Measurements from ENCODE around the gene LRRC14B.
"Not testable (repeated sequence)": the region's sequence is repeated elsewhere in the genome, so short reads cannot be mapped to it uniquely, and the experiment has no call there.

Gene LRRC14B

DNA sequence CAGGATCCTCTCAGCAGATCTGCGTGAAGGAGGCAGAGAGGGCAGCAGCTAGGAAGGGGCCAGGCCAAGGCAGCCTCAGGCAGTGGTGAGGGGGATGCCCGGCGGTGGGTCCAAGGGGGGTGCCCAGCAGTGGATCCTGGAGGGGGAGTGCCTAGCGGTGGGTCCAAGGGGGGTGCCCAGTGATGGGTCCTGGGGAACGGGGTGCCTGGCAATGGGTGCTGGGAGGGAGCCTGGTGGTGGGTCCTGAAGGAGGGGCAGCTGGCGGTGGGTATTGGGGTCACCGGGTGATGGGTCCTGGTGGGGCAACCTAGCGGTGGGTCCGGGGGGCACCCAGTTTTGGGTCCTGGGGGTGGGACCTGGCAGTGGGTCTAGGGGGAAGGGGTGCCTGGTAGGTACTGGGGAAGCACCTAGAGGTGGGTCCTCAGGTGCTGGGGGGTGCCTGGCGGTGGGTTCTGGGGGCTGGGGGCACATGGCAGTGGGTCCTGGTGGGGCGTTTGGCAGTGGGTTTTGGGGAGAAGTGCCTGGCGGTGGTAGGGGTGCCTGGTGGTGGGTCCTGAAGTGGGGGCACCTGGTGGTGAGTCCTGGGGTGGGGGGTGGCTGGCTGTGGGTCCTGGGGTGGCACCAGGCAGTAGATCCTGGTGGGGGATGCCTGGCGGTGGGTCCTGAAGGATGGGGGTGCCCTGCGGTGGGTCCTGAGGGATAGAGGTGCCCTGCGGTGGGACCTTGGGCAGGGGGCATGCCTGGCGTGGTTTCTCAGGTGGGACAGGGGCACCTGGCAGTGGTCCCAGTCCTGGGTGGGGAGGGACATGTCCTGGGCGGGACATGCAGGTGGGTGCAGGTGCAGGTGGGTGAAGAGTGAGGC is 1.9 kb downstream of the LRRC14B start:
- no peak for DNase-seq (ENCODE audit: low read depth)

DNA sequence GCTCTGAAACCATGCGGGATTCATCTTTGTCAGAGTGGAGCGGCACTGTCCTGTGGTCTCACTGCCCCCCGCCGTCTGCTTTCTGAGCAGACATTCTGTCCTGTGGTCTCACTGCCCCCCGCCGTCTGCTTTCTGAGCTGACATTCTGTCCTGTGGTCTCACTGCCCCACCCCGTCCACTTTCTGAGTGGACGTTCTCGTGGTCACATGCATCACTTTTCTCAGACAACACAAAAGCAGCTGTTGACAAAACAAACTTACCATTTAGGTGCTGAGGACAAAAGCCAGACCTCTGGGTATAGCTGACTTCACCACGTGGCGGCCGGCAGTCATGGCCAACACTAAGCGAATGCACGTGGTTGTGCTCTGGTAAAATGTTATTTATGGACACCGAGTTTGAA is 2.8 kb downstream of the LRRC14B start:
- DNase-seq (ENCODE audit: low read depth), result no peak

GRCh38 chr5:194603-195209 is 3.4 kb downstream of the LRRC14B start:
- DNase-seq (ENCODE audit: low read depth), result no peak

DNA sequence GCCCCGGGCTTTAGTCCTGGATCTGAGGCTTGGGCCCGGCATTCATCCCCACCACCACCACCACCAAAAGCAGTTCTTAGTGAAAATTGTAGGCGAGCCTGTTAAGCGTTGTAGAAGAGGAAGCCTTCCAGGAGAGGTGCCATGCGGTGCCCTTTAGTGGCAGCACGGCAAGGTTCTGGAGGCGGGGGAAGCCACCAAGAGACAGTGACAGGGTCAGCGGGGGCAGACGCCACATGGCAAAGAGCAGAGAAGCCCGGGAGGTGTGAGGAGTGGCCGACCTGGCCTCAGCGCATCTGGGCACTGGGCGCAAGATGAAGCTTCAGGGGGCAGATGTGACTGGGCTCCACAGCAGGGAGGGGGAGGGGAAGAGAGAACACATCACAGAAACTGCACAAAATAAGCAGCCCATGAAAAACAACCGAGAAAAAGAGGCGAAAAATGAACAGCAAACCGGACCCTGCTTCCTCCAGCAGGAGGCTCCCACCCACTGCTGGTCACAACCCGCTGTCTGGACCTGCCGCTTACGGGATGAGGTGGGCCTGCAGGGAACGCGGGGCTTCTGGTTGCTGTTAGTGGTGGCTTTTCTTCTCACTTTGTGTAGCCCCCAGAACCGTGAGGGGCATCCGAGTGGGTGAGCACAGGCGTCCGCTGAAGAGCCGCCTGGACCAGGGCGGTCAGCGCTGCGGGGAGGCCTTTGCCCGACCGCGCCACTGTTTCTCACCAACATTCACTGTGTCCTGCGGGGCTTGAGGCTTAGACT is 4.3 kb downstream of the LRRC14B start:
- DNase-seq (ENCODE audit: low read depth), result no peak

- no peak for DNase-seq (ENCODE audit: low read depth)
Measured at GRCh38 chr5:196350-196749, 5.1 kb downstream of the LRRC14B start.

DNA sequence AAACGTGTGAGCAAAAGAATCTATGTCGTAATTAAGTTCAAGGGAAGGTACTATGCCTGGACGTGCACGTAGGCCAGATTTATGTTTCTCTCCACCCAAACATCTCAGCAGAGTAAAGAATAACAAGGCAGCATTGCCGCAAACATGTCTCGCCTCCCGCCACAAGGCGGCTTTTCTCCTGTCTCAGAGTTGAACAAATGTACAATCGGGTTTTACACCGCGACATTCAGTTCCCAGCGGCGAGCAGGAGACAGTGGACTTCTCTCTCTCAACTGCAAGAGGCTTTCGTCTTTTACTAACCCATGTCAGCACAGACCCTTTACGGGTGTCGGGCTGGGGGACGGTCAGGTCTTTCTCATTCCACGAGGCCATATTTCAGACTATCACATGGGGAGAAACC is 5.7 kb downstream of the LRRC14B start:
- not testable (repeated sequence) for DNase-seq (ENCODE audit: low read depth)

- DNase-seq (ENCODE audit: low read depth), result no peak
Measured at GRCh38 chr5:197892-198489, 6.7 kb downstream of the LRRC14B start.

- no peak for DNase-seq (ENCODE audit: low read depth)
Measured at GRCh38 chr5:198516-199196, 7.4 kb downstream of the LRRC14B start.

- DNase-seq (ENCODE audit: low read depth), result no peak
Measured at GRCh38 chr5:199197-199949, 8.1 kb downstream of the LRRC14B start.

- DNase-seq (ENCODE audit: low read depth), result no peak
Measured at GRCh38 chr5:199950-200645, 8.8 kb downstream of the LRRC14B start.

GRCh38 chr5:200985-201384 is 9.7 kb downstream of the LRRC14B start:
- DNase-seq (ENCODE audit: low read depth), result no peak

GRCh38 chr5:201672-202071 is 10.4 kb downstream of the LRRC14B start:
- DNase-seq (ENCODE audit: low read depth), result no peak

DNA sequence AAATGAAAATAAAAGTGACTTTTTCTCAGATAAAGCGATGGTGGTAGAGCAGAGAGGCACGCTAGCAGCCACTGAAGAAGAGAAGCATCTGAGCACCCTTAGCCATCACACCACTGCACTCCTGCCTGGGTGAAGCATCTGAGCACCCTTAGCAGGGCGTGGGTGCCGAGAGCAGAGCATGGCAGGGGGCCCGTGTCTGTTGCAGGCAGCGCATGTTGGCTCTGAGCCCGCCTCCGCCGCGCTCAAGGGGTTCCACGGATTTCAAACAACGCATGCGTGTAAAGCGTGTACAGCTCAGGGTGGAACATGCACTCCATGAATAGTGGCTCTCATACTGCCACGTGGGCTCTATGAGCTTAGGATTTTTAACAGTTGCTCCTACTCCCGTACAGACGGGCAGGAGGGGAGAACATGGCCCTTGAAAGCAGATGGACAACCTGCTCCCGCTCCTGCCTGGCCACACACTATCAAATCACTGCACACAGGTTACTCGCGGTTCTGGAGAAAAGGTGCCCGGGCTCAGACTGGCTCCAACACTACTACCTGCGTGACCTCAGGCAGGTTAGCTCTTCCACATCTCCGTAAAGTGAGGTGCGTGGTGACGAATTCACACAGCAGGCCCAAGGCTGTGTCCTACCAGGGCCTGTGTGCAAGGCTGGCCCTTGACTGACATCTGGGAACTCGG is 12.1 kb downstream of the LRRC14B start:
- DNase-seq (ENCODE audit: low read depth), result no peak

DNA sequence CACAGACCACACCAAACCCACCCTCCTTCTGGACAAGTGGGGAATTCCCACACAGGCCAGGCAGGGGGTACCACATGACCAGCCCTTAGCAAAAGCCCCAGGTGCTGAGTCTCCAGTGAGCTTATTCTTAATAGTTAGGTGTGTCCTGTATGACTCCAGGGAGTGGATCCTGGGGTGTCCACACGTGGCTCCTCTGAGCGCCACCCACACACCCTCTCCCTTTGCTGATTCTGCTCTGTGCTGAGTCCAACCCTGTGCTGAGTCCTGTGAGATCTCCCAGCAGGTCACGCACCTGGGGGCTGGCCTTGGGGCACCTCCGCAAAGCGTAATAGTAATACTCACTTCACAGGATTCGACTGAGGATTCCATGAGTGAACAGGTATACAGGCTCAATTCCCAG is 12.7 kb downstream of the LRRC14B start:
- DNase-seq (ENCODE audit: low read depth), result no peak

- DNase-seq (ENCODE audit: low read depth), result no peak
Measured at GRCh38 chr5:204462-204861, 13.2 kb downstream of the LRRC14B start.

- no peak for DNase-seq (ENCODE audit: low read depth)
Measured at GRCh38 chr5:204966-205670, 13.8 kb downstream of the LRRC14B start.

DNA sequence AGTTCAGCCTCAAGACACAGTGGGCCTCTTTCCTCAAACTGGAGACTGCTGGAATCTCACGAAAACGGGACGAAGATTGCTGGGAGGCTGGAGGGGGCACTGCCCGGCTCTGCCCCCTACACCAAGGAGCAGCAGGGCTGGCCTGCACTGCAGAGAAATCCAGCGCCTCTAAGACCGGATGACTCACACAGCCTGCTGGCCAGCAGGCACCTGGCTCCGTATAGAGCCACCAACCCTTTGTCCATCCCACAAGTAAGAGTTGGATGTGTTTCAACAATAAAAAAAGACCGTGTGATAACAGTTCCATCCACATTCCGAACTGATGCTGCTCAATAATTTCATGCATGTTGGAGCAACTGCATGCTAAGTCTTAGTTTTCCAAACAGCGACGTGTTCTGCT is 15.1 kb downstream of the LRRC14B start:
- DNase-seq (ENCODE audit: low read depth), result no peak

DNA sequence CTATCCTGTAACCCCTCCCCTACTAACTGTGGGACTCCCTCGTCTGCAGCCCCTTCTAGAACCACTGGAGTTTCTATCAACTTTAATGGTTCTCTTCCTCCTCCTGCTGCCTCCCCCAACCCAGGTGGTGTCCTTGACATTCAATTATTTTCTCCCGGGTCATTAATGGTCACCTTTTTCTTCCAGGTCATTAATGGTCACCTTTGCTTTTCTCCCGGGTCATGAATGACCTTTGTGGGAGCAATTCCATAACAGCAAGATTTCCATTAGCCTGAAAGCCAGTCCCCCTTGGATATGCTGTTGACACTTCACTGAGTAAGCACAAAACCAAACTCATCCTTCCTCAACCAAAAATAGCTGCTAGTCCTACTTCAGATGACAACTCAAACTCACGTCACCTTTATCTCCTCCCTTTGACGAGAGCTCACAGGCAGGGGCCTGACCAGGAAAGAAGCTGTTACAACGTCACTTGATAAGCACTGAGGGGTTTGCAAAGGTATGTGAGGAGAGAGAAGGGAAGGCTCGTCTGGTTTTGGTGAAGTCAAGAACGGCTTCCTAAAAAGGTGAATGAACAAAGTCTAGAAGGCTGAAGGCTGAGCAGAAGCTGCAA is 15.7 kb downstream of the LRRC14B start:
- DNase-seq (ENCODE audit: low read depth), result no peak

GRCh38 chr5:207599-207998 is 16.3 kb downstream of the LRRC14B start:
- no peak for DNase-seq (ENCODE audit: low read depth)
